ENCODE data around the gene MYLIP. TPM values are rescaled to one million over a fixed set of nuclear protein-coding genes. Genes with fewer than 3 reads are reported as not detected.

The MYLIP gene
- total and polyA plus RNA-seq, 2 of the 13 experiments (the other 11 are each of a cell fraction or from before 2014, with no cell fraction given) = 3.4 to 10.8 TPM

- TF ChIP-seq ZNF142 (CRISPR knock-in tag; IDR thresholded peaks at IDR 0.05) (no peak), ZNF446 (CRISPR knock-in tag; IDR thresholded peaks at IDR 0.05) (no peak), PITX1 (CRISPR knock-in tag; IDR thresholded peaks at IDR 0.05) (no peak), ELF4 (CRISPR knock-in tag; IDR thresholded peaks at IDR 0.05; ENCODE audit: borderline replicate concordance) (no peak), KLF6 (CRISPR knock-in tag; IDR thresholded peaks at IDR 0.05) (no peak), STAG1 (CRISPR knock-in tag; IDR thresholded peaks at IDR 0.05) (peak; percentile 72), ZNF652 (CRISPR knock-in tag; IDR thresholded peaks at IDR 0.05; ENCODE audit: borderline replicate concordance, low read depth) (peak; percentile 88), GZF1 (CRISPR knock-in tag; IDR thresholded peaks at IDR 0.05) (0 out of 2 replicates have a peak, but pooled peaks have one; percentile 53)
- TF ChIP-seq, protein P1, sequence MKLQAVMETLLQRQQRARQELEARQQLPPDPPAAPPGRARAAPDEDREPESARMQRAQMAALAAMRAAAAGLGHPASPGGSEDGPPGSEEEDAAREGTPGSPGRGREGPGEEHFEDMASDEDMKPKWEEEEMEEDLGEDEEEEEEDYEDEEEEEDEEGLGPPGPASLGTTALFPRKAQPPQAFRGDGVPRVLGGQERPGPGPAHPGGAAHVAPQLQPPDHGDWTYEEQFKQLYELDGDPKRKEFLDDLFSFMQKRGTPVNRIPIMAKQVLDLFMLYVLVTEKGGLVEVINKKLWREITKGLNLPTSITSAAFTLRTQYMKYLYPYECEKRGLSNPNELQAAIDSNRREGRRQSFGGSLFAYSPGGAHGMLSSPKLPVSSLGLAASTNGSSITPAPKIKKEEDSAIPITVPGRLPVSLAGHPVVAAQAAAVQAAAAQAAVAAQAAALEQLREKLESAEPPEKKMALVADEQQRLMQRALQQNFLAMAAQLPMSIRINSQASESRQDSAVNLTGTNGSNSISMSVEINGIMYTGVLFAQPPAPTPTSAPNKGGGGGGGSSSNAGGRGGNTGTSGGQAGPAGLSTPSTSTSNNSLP (IDR thresholded peaks at IDR 0.05; ENCODE audit: low read depth, low read length) = peak; percentile 43; the same call in 1 of the 2 replicates
These were observed 54.3 kb downstream of the MYLIP start (continued) for GRCh38 chr6:16183187-16183664.
